Measurements from ENCODE around the gene CTNNBL1.
A peak's percentile ranks its signal among the peaks of the same experiment; 100 is the strongest.

CTNNBL1 gene

GRCh38 chr20:37801921-37802320 is 108.1 kb downstream of the CTNNBL1 start:
- H3K36me3 ChIP-seq (ENCODE audit: control insufficient read depth, insufficient read depth, low read length): peaks cover 7% of the 10 kb centered on the region
- H3K4me3 ChIP-seq (replicated peaks; ENCODE audit: low read depth, low read length): no peak overlapping the region
- no peak for DNase-seq (ENCODE audit: extremely low read depth, insufficient read length)
- TF ChIP-seq CTCF (IDR thresholded peaks at IDR 0.05; ENCODE audit: insufficient read depth, low read length, poor library complexity, severe bottlenecking): no peak
- H3K27me3 ChIP-seq (replicated peaks; ENCODE audit: control insufficient read depth, insufficient read depth, low read length): no peaks in the 10 kb centered on the region

GRCh38 chr20:37803438-37804307 is 109.8 kb downstream of the CTNNBL1 start:
- peak; percentile 43 for DNase-seq (ENCODE audit: extremely low read depth, insufficient read length)
- H3K36me3 ChIP-seq (ENCODE audit: control insufficient read depth, insufficient read depth, low read length): peaks cover 4% of the 10 kb centered on the region

GRCh38 chr20:37804584-37805566 is 111.0 kb downstream of the CTNNBL1 start:
- Histone ChIP-seq H3K27me3 (replicated peaks; ENCODE audit: control insufficient read depth, insufficient read depth, low read length) (no peaks in the 10 kb centered on the region), H3K36me3 (ENCODE audit: control insufficient read depth, insufficient read depth, low read length) (peaks cover 6% of the 10 kb centered on the region), H3K4me3 (replicated peaks; ENCODE audit: low read depth, low read length) (peak overlapping the region; percentile 23)
- DNase-seq (ENCODE audit: extremely low read depth, insufficient read length): peak; percentile 68
- no peak for TF ChIP-seq CTCF (IDR thresholded peaks at IDR 0.05; ENCODE audit: insufficient read depth, low read length, poor library complexity, severe bottlenecking)

More at GRCh38 chr20:37803438-37804307, 109.8 kb downstream of the CTNNBL1 start:
- Histone ChIP-seq H3K27me3 (replicated peaks; ENCODE audit: control insufficient read depth, insufficient read depth, low read length) (no peaks in the 10 kb centered on the region), H3K4me3 (replicated peaks; ENCODE audit: low read depth, low read length) (peak overlapping the region; percentile 23)
- no peak for TF ChIP-seq CTCF (IDR thresholded peaks at IDR 0.05; ENCODE audit: insufficient read depth, low read length, poor library complexity, severe bottlenecking)

- TF ChIP-seq CTCF (IDR thresholded peaks at IDR 0.05; ENCODE audit: insufficient read depth, low read length, poor library complexity, severe bottlenecking): no peak
- Histone ChIP-seq H3K36me3 (ENCODE audit: control insufficient read depth, insufficient read depth, low read length) (peaks cover 7% of the 10 kb centered on the region), H3K4me3 (replicated peaks; ENCODE audit: low read depth, low read length) (no peak overlapping the region), H3K27me3 (replicated peaks; ENCODE audit: control insufficient read depth, insufficient read depth, low read length) (no peaks in the 10 kb centered on the region)
- no peak for DNase-seq (ENCODE audit: extremely low read depth, insufficient read length)
Measured at GRCh38 chr20:37807471-37808232, 113.8 kb downstream of the CTNNBL1 start.

Measured in GM06990 (cell line).